NCI-H774 (cell line): ENCODE data around the gene CEP192.
"Not testable (repeated sequence)": the region's sequence is repeated elsewhere in the genome, so short reads cannot be mapped to it uniquely, and the experiment has no call there.

Source experiments
- DNase-seq: peaks from one replicate; lab custom pipeline; 2025; lab: John Stamatoyannopoulos, UW

CEP192 gene, protein sequence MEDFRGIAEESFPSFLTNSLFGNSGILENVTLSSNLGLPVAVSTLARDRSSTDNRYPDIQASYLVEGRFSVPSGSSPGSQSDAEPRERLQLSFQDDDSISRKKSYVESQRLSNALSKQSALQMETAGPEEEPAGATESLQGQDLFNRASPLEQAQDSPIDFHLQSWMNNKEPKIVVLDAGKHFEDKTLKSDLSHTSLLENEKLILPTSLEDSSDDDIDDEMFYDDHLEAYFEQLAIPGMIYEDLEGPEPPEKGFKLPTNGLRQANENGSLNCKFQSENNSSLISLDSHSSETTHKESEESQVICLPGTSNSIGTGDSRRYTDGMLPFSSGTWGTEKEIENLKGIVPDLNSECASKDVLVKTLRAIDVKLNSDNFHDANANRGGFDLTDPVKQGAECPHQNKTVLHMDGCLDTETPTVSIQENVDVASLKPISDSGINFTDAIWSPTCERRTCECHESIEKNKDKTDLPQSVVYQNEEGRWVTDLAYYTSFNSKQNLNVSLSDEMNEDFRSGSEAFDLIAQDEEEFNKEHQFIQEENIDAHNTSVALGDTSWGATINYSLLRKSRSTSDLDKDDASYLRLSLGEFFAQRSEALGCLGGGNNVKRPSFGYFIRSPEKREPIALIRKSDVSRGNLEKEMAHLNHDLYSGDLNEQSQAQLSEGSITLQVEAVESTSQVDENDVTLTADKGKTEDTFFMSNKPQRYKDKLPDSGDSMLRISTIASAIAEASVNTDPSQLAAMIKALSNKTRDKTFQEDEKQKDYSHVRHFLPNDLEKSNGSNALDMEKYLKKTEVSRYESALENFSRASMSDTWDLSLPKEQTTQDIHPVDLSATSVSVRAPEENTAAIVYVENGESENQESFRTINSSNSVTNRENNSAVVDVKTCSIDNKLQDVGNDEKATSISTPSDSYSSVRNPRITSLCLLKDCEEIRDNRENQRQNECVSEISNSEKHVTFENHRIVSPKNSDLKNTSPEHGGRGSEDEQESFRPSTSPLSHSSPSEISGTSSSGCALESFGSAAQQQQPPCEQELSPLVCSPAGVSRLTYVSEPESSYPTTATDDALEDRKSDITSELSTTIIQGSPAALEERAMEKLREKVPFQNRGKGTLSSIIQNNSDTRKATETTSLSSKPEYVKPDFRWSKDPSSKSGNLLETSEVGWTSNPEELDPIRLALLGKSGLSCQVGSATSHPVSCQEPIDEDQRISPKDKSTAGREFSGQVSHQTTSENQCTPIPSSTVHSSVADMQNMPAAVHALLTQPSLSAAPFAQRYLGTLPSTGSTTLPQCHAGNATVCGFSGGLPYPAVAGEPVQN (N-terminal part only)

DNA sequence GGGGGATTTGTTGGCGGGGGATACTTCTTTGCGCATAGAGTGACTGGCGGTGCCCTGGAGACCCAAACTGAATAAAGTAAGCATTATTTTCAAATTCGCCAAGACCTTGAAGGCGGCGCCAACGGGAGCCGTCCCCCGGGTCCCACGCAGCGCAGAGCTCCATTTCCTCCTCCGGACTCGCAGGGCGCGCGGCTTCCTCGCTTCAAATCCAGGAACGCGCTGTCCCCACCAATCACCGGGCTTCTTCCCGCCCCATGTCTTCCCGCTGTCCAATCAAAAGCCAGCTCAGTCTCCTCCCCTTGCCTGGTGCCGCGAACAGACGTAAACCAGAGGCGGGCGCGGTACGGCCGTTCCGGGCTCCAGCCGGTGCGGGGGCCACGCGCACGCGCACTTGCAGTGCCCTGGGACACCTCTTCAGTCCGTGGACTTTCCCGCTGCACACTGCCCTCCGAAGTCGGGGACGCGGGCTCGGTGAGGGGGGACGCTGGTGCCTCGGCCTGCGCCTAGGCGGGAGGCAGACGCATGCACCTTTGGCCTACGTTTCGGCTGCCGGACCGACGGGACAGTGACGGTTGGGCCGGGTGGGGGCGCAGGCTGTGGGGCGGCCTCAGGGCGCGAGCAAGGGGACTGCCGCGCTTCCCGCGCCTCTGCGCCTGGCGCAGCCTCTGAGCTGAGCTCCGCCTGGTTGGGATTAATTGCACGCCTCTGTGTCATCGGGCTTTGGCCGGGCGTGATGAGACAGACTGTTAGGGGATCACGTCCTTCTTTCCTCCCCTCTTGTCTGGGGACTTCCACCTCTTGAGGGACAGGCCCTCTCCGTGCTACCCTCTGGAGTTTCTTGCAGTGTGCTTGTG, at the start of gene CEP192:
CEP192 (plus strand) TSS at position 396 of the 854 bp plus-strand sequence. CDS start 8,063 bp downstream, outside the sequence.
- peak; percentile 95 for DNase-seq

DNA sequence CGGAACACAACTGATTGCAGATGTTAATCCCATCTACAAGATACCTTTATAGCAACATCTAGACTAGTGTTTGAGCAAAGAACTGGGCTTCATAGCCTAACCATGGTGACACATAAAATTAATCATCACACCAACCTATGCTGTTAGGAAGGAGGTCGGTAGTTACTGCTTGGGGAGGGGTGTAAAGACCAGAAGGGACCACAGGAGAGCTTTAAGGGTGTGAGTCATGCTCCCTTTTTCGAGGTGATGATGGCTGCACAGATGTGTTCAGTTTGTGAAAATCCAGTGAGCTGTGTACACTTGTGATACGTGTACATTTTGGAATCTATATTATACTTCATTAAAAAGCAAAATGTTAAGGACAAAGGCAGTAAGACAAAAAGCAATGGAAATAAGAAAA, 47.9 kb upstream of the CEP192 start:
- DNase-seq, result no peak

DNA sequence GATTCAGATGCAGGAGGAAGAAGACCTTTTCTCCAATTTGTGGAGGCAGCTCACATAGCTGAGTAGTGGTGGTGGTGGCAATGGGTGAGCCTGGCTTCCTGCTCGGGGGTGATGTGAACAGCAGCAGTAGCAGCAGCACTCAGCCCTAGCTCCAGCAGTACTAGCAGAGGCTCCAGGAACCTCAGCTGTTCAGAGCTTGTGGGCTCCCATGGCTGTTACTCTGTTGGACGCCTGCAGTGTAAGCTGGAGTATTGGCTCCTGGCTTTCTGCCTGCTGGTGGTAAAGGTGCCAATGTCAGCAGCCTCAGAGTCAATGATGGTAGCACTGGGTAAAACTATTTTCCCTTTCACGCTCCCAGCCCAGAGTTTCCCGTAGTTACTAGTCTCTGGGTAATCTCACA, 46.5 kb upstream of the CEP192 start:
- DNase-seq, result no peak

DNA sequence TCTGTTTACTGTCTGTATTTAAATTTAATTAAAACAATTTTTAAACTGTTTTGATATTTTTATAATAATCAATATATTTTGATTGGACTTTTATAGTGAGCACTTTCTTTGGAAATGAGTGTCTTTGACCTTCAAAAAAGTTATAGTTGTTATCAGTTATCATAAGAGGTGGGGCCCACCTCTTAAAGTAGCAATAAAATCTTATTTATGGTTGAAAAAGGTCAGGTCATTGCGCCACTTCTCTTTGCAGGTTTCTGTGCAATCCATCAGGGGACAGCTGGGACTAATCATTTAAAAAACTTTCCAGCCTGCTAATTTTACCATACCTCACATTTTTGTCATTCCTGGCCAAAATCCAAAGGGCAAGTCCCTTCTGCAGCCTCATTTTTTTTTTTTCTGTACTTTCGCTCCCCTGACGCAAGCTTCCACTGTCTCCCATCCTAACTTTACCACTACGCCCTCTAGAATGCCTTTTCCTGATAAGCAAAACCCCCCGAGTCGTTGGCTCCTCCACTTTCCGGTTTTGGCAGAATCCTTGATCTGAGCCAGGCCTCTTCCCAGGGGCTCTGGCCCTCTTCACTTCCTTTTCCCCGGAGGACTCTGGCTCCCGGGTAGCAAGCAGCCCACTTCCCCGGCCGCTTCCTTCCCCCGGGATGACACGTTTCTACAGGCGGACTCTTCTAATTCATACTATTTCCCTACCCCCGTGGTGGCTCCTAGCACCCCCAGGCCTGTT, 44.4 kb upstream of the CEP192 start:
- no peak for DNase-seq

DNA sequence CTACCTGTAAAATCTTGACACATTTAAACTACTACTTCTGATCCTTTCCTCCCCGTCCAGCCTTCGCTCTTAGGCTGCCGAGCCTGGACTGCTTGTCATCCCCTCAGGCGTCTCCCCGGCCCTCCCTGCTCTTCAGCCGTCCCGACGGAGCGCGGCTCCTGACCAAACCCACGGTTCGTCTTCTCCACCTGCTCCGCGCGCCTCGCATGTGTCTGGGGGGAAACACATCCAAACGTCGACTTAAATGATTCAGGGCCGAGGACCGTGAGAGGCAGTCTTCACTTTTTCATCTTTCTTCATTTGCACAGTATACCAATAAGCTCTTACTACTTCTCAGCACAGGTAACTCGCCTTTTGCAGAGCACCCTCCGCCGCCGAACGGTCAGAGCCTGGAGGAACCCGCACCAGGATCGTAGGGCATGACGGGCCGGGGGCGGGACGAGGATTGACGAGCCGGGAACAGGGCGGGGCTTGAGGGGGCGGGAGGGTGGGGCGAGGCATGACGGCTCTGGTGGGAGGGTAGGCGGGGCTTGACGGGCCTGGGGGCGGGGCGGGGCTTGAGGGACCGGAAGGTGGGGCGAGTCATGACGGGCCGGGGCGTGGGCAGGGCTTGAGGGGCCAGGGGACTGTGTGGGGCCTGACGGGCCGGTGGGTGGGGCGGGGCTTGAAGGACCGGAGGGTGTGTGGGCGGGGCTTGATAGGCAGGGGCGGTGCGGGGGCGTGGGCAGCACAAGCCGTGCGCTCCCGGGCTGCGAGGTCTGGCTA, 43.7 kb upstream of the CEP192 start, which contains the start of gene SEH1L:
SEH1L (plus strand) TSS at position 727 of the 765 bp plus-strand sequence. CDS start 111 bp downstream, outside the sequence.
- DNase-seq, result peak; percentile 92

DNA sequence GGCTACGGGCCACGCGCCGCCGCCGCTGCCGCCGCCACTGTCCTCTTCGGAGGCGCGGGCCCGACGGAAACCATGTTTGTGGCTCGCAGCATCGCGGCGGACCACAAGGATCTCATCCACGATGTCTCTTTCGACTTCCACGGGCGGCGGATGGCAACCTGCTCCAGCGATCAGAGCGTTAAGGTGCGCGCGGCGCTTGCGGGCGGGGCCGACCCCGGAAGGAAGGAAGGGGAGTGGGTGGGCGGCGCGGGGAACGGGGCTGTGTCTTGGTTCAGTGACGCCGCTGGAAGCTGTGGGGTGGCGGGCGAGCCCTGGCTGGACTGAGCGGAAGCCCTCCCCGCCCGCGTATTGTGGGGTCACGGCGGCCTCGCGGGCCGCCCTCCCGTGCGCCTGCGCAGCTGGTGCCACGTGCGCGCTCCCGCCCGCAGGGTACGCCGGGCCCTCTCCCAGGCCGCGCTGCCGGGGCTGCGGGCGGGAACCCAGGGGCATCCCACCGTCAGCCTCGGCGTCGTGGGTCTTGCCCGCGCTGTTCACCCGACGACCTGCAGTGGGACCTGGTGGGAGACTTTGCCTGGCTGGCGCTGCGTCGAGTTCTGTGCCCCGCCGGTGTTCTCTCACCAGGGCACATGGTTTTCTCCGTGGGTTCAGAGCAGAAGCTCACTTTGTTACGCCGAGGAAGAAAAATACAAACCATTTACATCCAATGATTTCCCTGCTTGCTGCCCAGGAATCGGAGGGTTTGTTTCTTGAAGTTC, 42.9 kb upstream of the CEP192 start:
- DNase-seq, result peak; percentile 91

DNA sequence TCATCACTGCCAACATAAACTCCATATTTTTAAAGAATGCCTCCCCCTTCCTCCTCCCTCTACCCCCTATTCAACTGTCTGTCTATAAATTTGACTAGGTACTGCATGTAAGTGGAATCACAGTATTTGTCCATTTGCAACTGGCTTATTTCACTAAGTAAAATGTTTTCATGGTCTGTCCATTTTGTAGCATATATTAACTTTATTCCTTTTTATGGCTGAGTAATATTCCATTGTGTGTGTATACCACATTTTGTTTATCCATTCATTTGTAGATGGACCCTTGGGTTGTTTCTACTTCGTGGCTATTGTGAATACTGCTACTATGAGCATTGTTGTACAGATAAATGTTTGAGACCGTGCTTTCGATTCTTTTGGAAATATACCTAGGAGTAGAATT, 32.7 kb upstream of the CEP192 start:
- DNase-seq, result no peak

DNA sequence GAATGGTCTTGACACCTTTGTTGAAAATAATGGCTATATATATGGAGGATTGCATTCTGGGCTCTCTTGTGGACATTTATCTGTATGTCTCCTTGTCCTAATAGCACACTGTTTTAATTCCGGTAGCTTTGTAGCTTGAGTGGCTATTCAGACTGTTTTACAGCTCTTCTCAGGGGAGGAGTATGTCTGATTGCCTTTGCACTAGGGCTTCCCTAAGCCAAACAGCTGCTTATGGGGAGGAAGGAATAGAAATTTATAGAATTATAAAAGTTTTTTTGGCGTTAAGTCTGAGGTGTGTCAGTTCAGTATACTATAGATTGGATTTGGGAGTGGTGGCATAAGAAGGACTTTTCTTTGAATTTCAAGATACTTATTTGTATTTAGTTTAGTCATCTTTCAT, 30.8 kb upstream of the CEP192 start:
- DNase-seq, result no peak

DNA sequence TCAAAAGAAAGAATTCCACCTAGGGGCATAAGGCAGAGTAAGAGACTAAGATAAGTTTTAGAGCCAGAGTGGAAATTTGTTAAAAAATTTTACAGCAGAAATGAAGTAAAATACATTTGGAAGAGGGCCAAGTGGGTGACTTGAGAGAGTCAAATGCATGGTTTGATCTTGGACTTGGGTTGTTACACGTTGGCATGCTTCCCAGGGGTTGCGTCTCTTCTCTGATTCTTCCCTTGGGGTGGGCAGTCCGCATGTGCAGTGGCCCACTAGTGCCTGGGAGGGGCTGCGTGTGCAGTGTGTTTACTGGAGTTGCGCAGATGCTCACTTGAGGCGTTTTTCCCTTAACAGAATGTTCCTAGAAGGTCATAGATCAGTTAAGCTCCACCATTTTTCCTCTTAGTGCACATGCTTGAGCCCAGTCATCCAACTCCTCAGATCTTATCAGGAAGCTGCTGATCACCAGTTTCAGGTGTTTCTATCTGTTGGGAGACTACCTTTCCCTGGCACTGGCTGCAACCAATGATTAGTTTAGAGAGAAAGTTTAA, 30.2 kb upstream of the CEP192 start:
- no peak for DNase-seq

DNA sequence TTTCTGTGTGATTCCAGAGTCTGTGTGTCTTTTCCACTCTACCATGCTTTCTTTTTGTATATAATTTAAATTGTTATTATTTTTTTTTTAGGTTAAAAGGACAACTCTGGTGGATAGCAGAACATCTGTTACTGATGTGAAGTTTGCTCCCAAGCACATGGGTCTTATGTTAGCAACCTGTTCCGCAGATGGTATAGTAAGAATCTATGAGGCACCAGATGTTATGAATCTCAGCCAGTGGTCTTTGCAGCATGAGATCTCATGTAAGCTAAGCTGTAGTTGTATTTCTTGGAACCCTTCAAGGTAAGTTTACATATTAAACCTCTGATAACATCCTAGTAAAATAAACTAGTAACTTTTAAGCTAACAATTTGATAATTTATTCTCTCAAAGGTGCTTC, 28.1 kb upstream of the CEP192 start:
- DNase-seq, result no peak

DNA sequence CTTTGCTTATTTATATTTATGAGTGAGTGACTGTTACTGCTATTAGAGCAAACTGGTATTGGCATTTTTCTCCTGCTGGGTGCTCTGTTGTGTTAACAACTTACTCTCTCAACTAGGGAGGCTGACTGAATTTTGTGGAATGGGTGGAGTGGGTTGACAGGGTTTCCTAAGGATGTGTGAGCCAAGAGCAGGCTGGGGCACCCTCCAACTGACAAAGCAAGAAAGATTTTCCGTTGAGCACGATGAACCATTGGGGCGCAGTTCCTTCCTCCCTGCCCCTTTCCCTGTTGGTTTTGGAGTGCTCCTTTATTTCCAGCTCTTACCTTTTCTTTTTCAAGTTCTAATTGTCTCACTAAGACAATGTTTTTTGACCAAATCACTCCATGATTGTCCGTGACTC, 23.0 kb upstream of the CEP192 start:
- DNase-seq, result no peak

DNA sequence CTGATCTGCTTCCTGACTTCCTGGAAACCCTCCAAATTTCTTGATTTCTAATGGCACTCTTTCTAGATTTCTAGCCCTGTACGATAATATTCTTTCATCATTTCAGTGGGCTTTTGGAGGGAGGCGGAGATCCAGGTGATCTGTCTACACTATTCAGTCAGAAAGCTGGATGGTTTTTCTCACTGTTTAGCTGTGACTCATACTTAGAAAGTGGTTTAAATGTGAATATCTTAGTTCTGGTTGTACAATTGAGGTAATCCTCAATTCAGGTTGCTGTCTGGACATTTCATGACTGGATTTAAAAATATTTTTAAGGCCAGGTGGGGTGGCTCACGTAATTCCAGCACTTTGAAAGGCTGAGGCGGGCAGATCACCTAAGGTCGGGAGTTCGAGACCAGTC, 22.5 kb upstream of the CEP192 start:
- DNase-seq, result no peak

DNA sequence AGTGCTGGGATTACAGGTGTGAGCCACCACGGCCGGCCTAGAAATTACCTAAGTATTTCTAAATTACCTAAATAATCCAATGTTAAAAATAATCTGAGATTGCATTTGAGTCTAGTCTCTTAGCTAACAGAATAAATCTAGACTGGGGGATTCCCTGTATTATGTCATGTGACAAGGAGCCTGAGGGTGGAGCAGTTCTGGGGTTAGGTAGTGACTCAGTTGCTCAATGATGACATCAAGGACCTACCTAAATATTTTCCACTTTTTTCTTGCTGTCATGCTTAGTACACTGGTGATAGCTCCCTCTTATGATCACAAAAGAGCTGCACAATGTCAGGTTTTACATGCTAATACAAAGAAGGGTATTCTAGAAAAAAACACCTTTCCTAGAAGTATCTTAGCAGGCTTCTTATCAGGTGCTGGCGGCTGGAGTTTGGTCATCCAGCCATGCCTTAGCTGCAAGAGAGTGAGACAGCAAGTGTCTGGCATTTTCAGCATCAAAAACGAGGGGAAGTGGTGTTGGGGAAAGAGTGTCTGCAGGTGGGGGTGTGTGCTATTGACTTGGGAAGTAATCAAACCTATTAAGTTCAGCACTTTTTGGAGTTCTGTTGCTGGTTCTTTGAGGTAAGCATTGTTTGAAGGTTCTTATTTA, 17.5 kb upstream of the CEP192 start:
- DNase-seq, result no peak

DNA sequence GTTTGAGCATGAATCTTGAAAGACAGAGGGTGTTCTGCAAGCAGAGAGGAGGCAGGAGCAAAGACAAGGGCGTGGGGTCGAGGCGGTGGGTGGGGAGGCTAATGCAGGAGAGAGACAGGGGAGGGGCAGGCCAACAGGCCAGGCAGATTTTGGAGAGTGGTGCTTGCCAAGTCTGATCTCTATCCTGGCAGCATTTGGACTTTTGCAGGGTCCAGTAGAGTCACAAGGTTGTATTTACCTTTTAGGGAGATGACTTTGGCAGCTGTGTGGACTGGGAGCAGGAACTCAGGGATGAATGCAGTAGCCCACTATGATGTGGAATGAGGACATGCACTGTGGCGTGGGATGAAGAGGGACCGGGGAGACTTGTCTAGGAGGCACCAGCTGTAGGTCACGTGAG, 15.7 kb upstream of the CEP192 start:
- DNase-seq, result no peak

DNA sequence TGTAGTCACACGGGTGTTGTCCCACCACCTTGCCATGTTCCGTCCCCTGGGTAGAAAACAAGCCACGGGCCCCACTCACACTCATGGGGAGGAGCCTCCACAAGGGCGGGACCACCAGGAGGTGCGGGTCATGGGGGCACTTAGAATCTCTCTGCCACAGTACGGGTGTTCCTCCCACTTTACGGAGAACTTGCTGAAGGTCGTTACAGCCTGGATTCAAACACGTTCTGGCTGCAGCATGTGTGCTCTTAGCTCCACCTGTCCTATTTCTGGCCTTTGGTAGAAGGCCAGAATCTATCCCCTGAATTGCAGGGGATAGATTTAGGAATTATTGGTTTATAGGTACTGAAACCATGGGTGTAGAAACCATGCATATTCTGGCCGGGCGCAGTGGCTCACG, 14.9 kb upstream of the CEP192 start:
- no peak for DNase-seq

DNA sequence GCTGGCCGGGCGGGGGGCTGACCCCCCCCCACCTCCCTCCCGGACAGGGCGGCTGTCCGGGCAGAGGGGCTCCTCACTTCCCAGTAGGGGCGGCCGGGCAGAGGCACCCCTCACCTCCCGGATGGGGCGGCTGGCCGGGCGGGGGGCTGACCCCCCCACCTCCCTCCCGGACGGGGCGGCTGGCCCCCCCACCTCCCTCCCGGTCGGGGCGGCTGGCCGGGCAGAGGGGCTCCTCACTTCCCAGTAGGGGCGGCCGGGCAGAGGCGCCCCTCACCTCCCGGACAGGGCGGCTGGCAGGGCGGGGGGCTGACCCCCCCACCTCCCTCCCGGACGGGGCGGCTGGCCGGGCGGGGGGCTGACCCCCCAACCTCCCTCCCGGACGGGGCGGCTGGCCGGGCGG, 11.1 kb upstream of the CEP192 start:
- DNase-seq, result not testable (repeated sequence)

DNA sequence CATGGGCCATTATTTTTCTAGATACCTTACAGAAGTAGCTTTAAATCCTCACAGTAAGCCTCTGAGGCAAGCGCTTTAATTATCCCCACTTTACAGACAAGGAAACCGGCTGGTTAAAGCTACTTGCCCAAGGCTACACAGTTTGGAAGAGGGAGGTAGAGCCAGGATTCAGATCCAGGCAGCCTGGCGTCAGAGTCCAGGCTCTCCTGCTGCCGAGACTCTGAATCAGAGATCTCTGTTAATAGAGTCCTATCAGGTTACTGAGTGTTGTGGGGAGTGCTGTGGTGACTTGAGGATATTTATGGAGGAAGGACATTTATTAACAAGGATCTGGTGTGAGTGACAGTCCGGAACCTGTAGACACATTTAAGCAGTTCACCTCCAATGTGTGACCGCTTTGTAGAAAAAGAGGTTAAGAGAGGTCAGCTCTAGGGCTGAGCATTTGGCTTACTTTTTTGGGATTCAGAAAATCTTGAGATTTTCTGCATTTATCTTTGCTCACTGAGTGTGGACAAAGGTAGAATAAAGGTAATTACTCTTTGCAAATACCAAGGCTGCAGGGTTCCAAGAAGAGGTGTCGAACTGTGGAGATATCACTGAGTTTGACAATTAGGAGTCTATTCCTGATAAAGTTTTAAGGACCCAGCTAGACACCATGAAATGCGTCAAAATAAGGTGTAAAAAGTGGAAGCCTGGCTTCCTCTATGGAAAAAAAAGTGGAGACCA, 1.6 kb upstream of the CEP192 start:
- DNase-seq, result no peak

DNA sequence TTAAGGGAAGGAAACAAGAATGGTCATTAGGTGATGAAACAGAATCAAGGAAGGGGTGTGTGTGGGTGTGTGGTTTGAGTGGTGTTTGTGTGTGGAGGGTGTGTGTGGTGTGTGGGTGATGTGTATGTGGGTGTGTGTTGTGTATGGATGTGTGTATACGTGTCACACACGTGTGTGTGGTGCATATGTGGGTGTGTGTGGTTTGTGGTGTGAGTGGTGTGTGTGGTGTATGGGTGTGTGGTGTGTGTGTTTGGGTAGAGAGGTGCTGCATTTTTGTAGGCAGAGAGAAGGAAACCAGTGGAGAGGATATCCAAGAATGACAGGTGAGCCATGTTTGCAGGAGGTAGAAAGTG, 1.1 kb upstream of the CEP192 start:
- no peak for DNase-seq
